ENCODE measurements around the gene PIK3AP1. TPM values are rescaled to one million over a fixed set of nuclear protein-coding genes. Genes with fewer than 3 reads are reported as not detected.

PIK3AP1 gene
- total and polyA plus RNA-seq, 2 of the 13 experiments (the other 11 are each of a cell fraction or from before 2014, with no cell fraction given): 3.6 to 13.8 TPM

DNA sequence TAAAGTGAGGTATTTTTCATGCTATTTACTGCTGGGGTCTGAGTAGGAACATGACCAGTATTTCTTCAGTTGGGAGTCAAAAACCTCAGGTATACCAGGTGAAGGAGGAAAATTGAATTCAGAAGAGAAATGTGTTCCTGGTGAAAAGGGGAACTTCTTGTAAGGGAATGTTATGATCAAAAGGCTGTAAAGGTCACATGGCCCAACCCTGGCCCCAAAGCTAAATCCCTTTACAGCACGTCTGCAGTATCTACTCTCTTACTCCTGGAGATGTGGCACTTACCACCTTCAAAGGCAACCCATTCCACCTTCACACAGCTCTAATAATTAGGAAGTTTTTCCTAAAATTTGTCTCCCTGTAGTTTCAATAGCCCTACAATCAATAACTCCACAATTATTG is 15.2 kb downstream of the PIK3AP1 start:
- DNase-seq (ENCODE audit: low spot score): no peak
- H2AFZ ChIP-seq (ENCODE audit: low read length): no peak overlapping the region
- no peaks in the 10 kb centered on the region for H4K20me1 ChIP-seq (ENCODE audit: insufficient read depth, low read length)
- H3K27ac ChIP-seq (ENCODE audit: extremely low read length, insufficient read depth, low read length): no peak overlapping the region
- 88% methylated on average over 1 of the region's 1 CpG for WGBS (ENCODE audit: low lambda C conversion rate)
- no peaks in the 10 kb centered on the region for H3K79me2 ChIP-seq (ENCODE audit: insufficient read depth, low read length)
- no TSS peak for BruUV-seq (replicated peaks)
- TF ChIP-seq FOXA3 (CRISPR knock-in tag; IDR thresholded peaks at IDR 0.05) (no peak), ZNF792 (CRISPR knock-in tag; IDR thresholded peaks at IDR 0.05) (no peak), SMYD3 (CRISPR knock-in tag; IDR thresholded peaks at IDR 0.05) (no peak), ZNF766 (CRISPR knock-in tag; IDR thresholded peaks at IDR 0.05; ENCODE audit: borderline replicate concordance) (no peak), ZNF672 (CRISPR knock-in tag; IDR thresholded peaks at IDR 0.05) (no peak), GABPB1 (CRISPR knock-in tag; IDR thresholded peaks at IDR 0.05) (no peak), HCFC1 (IDR thresholded peaks at IDR 0.05; ENCODE audit: low read depth, low read length) (no peak), ZNF230 (CRISPR knock-in tag; IDR thresholded peaks at IDR 0.05) (no peak), ZNF577 (CRISPR knock-in tag; IDR thresholded peaks at IDR 0.05; ENCODE audit: borderline replicate concordance, low read depth) (no peak), MEF2D (CRISPR knock-in tag; IDR thresholded peaks at IDR 0.05) (no peak), ZNF441 (CRISPR knock-in tag; IDR thresholded peaks at IDR 0.05; ENCODE audit: borderline replicate concordance) (no peak), ATF1 (CRISPR knock-in tag; IDR thresholded peaks at IDR 0.05) (no peak), HMGA1 (CRISPR knock-in tag; conservative IDR thresholded peaks at IDR 0.05) (no peak), SYNCRIP (IDR thresholded peaks at IDR 0.05; ENCODE audit: insufficient read depth, low read depth, low read length) (no peak), ZNF430 (CRISPR knock-in tag; IDR thresholded peaks at IDR 0.05) (no peak)
- TF ChIP-seq, protein P1, sequence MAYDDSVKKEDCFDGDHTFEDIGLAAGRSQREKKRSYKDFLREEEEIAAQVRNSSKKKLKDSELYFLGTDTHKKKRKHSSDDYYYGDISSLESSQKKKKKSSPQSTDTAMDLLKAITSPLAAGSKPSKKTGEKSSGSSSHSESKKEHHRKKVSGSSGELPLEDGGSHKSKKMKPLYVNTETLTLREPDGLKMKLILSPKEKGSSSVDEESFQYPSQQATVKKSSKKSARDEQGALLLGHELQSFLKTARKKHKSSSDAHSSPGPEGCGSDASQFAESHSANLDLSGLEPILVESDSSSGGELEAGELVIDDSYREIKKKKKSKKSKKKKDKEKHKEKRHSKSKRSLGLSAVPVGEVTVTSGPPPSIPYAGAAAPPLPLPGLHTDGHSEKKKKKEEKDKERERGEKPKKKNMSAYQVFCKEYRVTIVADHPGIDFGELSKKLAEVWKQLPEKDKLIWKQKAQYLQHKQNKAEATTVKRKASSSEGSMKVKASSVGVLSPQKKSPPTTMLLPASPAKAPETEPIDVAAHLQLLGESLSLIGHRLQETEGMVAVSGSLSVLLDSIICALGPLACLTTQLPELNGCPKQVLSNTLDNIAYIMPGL (CRISPR knock-in tag; IDR thresholded peaks at IDR 0.05; ENCODE audit: borderline replicate concordance in 1 of 2, low read depth in 1 of 2): no peak
- TF ChIP-seq, protein P2, sequence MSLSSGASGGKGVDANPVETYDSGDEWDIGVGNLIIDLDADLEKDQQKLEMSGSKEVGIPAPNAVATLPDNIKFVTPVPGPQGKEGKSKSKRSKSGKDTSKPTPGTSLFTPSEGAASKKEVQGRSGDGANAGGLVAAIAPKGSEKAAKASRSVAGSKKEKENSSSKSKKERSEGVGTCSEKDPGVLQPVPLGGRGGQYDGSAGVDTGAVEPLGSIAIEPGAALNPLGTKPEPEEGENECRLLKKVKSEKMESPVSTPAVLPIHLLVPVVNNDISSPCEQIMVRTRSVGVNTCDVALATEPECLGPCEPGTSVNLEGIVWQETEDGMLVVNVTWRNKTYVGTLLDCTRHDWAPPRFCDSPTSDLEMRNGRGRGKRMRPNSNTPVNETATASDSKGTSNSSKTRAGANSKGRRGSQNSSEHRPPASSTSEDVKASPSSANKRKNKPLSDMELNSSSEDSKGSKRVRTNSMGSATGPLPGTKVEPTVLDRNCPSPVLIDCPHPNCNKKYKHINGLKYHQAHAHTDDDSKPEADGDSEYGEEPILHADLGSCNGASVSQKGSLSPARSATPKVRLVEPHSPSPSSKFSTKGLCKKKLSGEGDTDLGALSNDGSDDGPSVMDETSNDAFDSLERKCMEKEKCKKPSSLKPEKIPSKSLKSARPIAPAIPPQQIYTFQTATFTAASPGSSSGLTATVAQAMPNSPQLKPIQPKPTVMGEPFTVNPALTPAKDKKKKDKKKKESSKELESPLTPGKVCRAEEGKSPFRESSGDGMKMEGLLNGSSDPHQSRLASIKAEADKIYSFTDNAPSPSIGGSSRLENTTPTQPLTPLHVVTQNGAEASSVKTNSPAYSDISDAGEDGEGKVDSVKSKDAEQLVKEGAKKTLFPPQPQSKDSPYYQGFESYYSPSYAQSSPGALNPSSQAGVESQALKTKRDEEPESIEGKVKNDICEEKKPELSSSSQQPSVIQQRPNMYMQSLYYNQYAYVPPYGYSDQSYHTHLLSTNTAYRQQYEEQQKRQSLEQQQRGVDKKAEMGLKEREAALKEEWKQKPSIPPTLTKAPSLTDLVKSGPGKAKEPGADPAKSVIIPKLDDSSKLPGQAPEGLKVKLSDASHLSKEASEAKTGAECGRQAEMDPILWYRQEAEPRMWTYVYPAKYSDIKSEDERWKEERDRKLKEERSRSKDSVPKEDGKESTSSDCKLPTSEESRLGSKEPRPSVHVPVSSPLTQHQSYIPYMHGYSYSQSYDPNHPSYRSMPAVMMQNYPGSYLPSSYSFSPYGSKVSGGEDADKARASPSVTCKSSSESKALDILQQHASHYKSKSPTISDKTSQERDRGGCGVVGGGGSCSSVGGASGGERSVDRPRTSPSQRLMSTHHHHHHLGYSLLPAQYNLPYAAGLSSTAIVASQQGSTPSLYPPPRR (CRISPR knock-in tag; IDR thresholded peaks at IDR 0.05; ENCODE audit: borderline replicate concordance): no peak
- TF ChIP-seq, protein P3, sequence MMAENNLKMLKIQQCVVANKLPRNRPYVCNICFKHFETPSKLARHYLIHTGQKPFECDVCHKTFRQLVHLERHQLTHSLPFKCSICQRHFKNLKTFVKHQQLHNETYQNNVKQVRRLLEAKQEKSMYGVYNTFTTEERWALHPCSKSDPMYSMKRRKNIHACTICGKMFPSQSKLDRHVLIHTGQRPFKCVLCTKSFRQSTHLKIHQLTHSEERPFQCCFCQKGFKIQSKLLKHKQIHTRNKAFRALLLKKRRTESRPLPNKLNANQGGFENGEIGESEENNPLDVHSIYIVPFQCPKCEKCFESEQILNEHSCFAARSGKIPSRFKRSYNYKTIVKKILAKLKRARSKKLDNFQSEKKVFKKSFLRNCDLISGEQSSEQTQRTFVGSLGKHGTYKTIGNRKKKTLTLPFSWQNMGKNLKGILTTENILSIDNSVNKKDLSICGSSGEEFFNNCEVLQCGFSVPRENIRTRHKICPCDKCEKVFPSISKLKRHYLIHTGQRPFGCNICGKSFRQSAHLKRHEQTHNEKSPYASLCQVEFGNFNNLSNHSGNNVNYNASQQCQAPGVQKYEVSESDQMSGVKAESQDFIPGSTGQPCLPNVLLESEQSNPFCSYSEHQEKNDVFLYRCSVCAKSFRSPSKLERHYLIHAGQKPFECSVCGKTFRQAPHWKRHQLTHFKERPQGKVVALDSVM (CRISPR knock-in tag; IDR thresholded peaks at IDR 0.05): no peak
- no peak overlapping the region for H3K4me3 ChIP-seq (replicated peaks in 1 of 3; ENCODE audit: insufficient read depth in 1 of 3, low read depth in 2 of 3, low read length in 3 of 3)
- H3K4me1 ChIP-seq (ENCODE audit: insufficient read depth, low read length): no peaks in the 10 kb centered on the region
- no peaks in the 10 kb centered on the region for H3K9me3 ChIP-seq (ENCODE audit: low read length)
- no peak overlapping the region for H3K4me2 ChIP-seq (ENCODE audit: low read depth, low read length)
- in situ Hi-C loops (cut with HindIII; ENCODE audit: extremely low pct_ligation_motif_present, low pct_unique_long_range_greater_than_20kb): no loop called here
- H3K27me3 ChIP-seq (ENCODE audit: control insufficient read depth in 1 of 2, insufficient read depth in 2 of 2, low read length in 2 of 2): no peaks in the 10 kb centered on the region
- intact Hi-C loops (cut with micrococcal nuclease; ENCODE audit: unreplicated experiment): no loop called here
- no peak overlapping the region for H3K9ac ChIP-seq (ENCODE audit: insufficient read depth, low read depth, low read length)
- CTCF ChIA-PET (ENCODE audit: low intra/inter-chr PET ratio, low total read pairs): no interaction called here
- no peaks in the 10 kb centered on the region for H3K36me3 ChIP-seq (replicated peaks in 1 of 2; ENCODE audit: control insufficient read depth in 1 of 2, insufficient read depth in 2 of 2, low read length in 2 of 2)
- ATAC-seq: no peak
- POLR2A ChIA-PET: no interaction called here
- no peak for FAIRE-seq
